NCI-H748 (cell line): ENCODE measurements around the gene ECHDC1.
A peak's percentile ranks its signal among the peaks of the same experiment; 100 is the strongest.
"Not testable (repeated sequence)": the region's sequence is repeated elsewhere in the genome, so short reads cannot be mapped to it uniquely, and the experiment has no call there.

Experiments used
- DNase-seq: peaks from one replicate; lab custom pipeline; 2025; ENCODE audit not compliant: unreplicated experiment; lab: John Stamatoyannopoulos, UW

The ECHDC1 gene, protein sequence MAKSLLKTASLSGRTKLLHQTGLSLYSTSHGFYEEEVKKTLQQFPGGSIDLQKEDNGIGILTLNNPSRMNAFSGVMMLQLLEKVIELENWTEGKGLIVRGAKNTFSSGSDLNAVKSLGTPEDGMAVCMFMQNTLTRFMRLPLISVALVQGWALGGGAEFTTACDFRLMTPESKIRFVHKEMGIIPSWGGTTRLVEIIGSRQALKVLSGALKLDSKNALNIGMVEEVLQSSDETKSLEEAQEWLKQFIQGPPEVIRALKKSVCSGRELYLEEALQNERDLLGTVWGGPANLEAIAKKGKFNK

DNA sequence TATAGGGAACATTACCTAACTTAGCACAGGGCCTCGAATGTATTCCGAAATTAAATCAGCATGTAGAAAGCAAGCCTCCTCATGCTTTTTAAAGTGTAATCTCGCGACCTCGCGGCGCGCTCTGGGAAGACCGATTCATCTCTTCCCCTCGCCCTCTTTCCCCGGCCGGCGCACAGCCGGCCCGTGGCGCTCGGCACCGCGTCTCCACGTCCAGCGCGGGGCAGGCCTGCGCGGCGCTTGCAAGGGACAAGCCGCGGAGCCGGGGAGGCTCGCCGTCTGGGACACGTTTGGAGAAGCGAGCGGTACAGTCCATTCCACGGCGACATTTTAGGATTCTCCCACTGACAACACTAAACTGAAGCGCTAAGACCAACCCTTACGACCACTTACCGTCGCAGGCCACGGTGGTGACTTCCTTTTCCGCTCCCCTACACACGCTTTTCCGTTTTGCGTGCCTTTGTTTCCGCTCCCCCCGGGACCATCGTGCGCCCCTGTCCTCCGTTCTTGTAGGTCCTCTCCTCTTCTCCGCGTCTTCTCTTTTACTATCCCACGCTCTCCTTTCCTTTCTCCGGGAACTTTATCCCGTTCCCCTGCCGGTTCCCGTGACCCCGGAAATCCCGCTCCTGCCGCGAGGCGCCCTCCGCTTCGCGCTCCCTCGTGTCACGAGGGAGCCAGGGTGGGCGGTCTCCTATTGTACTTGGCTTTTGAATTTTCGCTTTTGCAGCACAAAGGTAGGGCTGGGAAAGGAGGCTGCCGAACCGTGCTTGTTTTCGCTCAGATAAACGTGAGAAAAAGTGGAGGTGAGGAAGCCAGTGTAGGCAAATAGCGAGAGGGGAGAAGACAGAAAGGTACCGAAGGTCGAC lies at the start of gene ECHDC1:
Gene ECHDC1 (minus strand): TSS at position 664 of the 863 bp plus-strand sequence. CDS start 12,581 bp downstream, outside the sequence.
- peak; percentile 86 for DNase-seq

DNA sequence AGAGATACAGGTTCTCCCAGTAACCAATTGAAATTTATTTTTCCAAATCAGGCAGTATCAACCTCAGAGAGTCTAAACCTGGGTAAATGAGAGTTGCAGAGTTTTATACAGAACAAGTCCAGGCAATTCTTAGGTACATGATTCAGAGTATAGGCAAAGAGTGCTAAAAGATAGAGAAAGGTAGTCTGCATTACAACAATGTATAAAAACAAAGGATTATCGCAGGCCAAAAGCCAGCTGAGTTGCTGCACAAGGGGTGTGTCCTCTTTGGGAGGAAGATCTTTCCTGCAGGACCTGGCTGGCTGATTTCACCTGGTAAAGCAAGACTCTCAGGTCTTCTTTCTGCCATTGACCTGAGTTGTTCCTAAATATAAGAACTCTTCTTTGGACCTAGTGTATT lies 48.9 kb upstream of the ECHDC1 start:
- DNase-seq: no peak

DNA sequence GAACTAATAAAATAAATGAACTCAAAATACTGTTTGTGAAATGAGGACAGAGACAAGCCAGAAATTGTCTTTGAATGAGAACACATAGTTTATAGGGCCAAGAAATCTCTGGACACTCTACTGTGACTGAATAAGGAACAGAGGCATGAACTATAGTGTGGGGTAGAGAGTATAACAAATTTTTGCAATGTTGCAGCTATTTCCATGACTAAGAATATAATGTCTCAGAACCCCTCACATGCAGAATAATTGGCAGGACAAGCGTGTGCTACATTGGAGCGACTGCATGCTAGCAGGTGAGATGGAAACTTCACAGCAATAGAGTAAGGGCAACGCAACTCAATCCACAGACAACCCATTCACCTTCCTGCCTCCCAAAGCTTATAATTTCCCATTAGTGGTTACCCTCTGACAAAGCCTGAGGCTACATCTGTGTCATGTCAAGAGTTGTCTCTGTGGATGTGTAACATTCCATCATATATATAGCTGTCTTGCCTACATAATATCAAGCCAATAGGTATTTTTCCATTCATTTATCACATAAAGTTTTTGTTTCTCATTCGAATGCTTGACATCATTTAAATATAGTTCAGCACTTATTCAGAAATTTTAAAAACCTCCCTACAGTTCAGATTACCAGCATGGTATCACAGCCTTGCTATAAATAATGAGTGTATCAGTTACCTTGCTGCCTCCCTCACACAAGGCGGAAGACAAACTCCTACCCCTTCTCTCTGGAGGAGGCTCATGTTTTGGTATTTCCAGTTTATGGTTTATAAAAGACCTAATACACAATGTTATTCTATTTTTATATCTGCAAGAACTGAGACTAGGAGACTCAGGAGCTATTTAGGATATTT lies 47.9 kb upstream of the ECHDC1 start:
- DNase-seq: no peak

DNA sequence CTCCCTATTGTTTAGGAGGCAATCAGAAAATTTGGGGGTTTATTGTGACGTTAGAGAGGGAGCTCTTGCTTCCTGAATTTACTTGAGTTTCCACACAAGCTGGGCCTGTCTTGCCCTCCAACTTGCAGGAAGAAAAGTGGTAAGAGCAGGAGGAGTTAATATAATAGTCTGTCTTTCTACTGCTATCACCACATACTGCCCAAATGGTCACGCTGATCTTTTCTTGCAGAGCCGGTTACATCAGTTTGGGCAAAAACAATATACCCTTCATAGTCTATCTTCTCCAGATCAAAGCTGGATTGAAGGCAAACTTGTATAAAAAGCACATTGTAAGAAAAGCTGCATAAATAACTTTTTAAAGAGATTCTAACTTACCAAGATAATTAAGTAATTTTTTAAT lies 46.3 kb upstream of the ECHDC1 start:
- no peak for DNase-seq

DNA sequence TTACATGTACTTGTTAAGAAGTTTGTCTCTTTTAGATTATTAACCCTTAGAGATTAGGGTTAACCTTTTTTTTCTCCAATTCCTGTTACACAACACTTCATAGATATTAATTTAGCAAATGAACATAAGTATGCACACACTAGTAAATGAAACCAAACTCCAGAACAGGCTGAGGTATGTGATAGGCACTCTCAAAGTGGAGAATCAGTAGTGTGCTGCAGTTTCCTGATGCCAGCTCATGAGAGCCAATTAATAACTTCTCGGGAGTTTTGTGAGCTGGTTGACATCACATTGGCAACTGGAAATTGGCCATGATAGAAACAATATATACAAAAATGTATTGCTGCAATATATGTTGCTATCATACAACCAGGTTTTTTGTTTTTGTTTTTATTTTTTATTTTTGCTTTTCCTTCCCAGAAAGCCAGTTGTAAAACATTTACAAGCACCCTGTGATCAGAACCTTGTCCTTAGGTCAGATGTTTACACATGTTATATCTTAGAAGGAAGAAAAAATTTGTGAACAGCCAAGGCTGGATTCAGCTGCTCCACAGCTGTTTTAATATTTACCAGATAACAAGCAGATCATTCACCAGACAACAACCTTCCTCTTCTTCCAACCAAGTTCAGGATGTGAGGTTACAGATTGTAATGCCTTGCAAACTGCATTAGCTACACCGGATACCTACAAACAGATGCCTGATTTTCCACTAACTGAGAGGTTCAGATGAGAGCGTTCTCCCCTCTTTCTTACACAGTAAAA lies 42.4 kb upstream of the ECHDC1 start:
- DNase-seq: no peak

DNA sequence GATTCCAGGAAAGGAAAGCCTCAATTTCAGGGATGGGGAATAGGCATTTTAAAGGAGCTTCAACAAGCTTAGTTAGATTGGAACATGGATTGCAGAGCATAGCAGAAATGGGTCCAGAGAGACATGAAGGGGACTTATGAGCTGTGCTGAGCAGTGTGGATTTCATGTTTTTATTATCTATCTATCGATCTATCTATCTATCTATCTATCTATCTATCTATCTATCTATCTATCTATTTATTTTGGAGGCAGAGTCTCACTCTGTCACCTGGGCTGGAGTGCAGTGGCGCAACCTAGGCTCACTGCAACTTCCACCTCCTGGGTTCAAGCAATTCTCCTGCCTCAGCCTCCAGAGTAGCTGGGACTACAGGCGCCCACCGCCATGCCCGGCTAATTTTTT lies 41.4 kb upstream of the ECHDC1 start:
- DNase-seq: not testable (repeated sequence)

DNA sequence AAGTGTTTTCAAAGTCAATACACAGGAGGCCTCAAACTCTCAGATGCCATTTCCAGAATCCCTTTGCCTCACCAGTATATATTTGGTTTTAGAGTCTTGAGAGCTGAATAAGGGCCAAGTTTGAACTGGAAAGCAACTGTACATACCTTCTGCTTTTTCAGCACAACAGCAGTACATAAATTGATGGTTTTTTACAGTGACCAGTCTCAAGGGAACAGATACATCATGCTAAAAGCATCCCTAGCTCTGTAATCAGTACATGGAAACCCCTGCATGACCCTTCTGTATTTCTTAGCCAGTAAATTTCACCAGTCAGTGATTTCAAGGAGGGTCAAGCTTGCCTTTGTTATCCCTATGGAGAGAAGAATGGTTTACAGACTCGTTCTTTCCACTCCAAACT lies 40.6 kb upstream of the ECHDC1 start:
- no peak for DNase-seq

DNA sequence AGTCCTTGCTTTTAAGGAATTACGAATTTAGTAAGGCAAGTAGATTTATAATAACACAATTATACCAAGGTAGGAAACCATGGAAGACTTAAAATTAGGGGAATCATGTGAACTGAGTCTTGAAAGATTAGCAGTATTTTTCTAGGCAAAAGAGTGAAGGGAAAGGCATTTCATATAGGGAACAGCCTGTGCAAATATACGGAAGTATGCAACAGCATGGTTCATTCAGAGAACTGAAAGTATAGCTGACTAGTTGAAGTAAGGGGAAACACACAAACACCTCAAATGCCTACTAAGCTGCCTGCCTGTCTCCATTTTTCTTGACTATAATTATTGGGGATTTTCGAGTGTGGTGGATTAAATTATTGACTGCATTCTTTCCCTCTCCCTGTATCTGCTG lies 39.0 kb upstream of the ECHDC1 start:
- DNase-seq: no peak

DNA sequence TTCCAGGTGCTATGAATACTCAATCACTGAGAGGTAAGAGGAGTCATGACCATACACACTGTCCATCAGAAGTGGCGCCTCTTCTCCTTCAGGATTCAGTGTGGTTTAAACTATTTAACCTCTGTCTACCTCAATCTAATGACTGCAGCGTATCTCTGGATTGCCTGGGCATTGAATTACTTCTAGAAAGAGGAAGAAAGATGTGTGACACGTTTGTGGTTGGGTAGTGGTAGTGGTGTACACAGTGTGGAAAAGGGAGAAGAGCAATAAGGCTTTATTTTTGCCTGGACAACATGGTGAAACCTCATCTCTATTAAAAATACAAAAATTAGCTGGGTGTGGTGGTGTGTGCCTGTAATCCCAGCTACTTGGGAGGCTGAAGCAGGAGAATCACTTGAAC lies 38.0 kb upstream of the ECHDC1 start:
- DNase-seq: no peak

DNA sequence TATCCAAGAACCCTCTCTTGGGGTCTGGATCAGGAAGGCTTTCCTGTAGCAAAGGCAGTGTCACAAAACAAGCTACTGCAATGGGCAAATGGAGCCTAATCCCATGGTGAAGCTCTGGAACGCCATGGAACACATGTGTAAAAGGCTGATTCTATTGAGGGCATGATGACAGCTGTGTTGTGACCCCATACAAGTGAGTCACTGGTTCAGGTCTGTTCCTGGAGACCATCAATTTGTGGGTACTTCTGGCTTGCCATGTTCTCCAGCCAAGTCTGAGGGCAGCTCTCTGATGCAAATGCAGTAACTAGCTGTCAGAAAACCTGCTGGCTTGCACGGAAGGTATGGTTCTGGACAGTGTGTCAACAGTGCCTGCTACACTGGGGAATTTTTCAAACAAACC lies 33.3 kb upstream of the ECHDC1 start:
- no peak for DNase-seq

DNA sequence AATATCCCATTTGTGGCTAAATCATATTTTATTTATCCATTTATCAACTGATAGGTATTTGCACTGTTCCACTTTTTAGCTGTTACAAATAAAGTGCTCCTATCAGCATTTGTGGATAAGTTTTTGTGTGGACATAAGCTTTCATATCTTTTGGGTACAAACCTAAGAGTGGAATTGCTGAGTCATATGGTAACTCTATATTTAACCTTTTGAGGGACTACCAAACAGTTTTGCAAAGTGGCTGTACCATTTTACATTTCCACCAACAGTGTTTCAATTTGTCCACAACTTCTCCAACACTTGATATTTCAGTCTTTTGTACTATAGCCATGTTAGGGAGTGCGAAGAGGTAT lies 23.6 kb upstream of the ECHDC1 start:
- DNase-seq: no peak

DNA sequence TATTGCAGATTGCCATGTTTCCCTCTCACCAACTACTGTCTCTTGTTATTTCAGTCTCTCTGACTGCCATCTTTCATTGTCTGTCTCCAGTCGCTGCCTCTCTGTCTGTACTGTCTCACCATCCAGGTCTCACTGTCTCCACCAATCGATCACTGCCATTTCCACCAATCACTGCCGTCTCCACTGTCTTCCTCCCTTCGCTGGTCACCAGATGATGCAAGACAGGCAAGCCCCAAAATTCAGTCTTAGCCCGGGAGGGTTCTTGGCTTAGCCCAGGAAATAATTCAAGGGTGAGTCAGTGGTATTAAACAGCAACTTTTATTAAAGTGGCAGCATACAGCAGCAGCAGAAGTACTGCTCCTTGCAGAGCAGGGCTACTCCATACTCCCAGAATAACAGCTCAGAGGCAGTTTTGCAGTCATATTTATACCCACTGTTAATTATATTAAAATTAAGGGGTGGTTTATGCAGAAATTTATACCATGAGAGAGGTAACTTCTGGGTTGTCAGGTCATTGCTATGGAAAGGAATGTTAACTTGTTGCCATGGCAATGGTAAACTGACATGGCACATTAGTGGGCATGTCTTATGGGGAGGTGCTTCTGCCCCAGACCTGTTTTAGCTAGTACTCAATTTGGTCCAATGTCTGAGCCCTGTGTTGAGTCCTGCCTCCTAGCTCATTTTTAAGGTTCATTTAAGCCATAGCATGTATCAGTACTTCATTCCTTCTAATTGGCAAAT lies 23.0 kb upstream of the ECHDC1 start:
- DNase-seq: peak; percentile 55

DNA sequence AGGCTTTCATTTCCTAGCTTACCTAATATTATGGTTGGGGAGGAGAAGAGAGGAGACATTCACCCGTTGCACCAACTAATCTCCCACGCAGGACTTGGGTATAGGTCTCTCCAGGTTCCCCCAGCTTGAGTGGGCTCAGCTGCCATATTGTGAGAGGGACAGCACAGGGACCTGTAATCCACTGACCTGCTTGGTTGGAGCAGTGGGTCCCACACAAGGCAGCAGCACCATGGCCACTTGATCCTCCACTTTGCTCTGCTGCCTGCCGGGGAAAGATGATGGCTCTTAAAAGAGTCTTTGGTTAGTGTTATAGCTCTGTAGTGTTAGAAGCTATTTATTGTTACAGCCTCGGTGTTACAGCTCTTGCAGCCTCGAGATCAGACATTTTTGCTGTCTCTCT lies 22.5 kb upstream of the ECHDC1 start:
- peak; percentile 10 for DNase-seq

DNA sequence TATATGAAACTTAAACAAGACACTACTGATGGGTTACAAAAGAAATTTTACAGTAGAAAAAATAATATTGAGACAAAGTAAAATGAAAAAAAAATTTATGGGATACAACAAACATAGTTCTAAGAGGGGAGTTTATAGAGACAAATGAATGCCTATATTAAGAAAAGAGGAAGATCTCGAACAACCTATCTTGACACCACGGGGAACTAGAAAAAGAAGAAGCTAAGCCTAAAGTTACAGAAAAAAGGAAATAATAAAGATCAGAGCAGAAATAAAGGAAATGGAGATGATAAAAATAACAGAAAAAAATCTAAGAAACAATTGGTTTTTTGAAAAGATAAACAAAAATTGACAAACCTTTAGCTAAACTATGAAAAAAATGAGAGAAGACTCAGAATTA lies 9.1 kb upstream of the ECHDC1 start:
- DNase-seq: no peak

DNA sequence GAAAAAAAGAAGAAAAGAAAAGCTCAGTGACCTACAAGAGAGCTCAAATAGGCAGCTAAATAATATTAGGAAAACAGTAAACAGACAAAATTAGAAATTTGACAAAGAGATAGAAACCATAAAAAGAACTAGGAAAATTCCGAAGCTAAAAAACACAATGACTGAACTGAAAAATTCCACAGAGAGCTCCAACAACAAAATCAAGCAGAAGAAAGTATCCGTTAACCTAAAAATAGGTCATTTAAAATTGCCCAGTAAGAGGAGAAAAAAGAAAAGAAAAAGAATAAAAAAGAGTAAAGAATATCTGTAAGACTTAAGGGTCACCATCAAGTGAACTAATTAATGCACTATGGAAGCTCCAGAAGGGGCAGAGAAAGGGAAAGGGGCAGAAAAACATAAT lies 6.6 kb upstream of the ECHDC1 start:
- DNase-seq: no peak

DNA sequence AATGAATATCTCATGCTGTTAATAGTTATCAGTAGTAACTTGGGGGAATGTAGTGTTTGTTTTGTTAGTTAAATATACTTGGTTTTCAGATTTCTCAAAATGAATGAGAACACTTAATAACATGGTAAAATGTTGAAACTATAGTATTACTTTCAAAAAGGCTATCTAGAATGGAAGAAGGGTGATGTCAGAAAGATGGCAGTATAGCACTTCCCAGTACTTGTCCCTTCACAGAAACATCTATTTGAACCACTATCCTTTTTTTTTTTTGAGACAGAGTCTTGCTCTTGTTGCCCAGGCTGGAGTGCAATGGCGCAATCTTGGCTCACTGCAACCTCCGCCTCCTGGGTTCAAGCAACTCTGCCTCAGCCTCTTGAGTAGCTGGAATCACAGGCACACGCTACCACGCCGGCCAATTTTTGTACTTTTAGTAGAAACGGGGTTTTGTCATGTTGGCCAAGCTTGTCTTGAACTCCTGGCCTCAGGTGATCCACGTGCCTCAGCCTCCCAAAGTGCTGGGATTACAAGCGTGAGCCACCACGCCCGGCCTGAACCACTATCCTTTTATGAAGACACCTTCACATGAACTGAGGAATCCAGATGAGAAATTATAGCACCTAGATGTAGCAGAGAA lies 4.7 kb upstream of the ECHDC1 start:
- DNase-seq: no peak

DNA sequence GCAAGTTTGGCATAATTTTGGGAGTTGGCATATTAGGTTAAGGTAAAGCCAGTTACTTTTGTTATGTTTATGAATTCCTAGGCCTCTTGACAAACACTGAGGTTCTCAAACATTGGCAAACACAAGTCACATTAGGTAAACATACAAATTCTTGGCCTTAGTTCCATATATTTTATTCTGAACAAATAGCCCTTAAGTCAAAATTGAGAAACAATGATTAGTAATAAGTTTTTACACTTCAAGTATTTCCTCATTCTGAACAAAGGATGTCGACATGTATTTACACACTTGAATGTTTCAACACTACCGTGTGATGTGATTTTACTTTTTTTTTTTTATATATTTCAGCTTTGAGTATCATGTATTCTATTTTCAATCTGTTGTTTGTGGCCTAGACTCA lies 3.8 kb upstream of the ECHDC1 start:
- DNase-seq: no peak

DNA sequence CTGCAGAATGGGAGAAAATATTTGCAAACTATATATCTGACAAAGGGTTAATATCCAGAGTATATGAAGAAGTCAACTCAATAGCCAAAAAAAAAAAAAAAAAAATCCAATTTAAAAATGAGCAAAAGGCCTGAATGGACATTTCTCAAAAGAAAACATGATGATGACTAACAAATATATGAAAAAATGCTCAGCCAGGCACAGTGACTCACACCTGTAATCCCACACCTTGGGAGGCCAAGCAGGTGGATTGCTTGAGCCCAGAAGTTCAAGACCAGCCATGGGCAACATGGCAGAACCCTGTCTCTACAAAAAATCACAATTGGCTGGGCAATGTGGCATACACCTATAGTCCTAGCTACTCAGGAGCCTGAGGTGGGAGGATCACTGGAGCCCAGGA lies 2.1 kb upstream of the ECHDC1 start:
- DNase-seq: no peak

DNA sequence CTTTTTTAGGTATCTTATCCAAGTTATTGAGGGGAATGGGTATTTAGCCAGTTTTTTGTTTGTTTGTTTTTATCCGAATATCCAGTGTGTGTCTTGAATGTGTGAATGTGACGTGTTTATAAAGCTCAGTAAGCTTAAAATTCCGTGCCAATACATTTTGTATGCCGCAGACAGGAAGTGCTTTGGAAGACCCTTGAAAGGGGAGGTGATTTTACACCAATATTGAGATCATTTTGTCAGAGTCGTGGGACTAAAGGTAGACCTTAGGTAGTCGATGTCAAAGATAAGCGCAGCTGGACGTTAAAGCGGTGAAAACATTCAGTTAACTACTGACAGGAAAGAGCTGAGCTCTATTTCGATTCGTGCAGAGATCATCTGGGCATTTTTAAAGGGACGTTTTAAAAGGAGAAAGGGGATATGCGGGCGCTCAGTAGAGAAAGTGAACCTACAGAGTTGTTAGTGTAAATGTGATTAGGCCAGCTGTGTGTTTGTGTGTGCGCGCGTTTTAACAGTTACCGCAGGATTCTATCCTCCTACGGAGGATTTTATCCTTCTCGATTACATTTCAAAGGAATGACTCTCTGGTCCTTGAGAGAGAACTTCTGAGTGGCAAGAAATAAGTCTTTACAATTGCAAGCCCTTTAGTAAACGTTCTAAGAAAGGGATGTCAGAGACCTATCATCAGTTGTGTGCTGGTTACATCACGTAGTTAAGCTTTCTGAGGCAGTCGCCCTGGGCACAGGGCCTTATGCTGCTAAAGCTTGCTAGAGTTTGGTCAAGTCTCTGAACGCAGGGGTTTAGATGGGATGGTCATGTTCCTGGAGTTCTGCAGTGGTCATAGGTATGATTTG lies 625 bp upstream of the ECHDC1 start:
- peak; percentile 52 for DNase-seq
